ENCODE data around the gene MPL.
"Not testable (repeated sequence)": the region's sequence is repeated elsewhere in the genome, so short reads cannot be mapped to it uniquely, and the experiment has no call there.

The MPL gene

GRCh38 chr1:43392702-43393101 is 55.1 kb downstream of the MPL start:
- H3K4me1 ChIP-seq = peaks cover 0 to 27% (median 24%) of the 10 kb centered on the region in 4 donors
- H3K27ac ChIP-seq = no peak overlapping the region
- H3K27me3 ChIP-seq = no peaks in the 10 kb centered on the region
- intact Hi-C loops (cut with DNase I; ENCODE audit: low total_unique reads) = no loop called here
- peaks cover 0 to 21% (median 17%) of the 10 kb centered on the region in 3 donors for H3K36me3 ChIP-seq
- TF ChIP-seq CTCF (IDR thresholded peaks at IDR 0.05) = no peak
- DNase-seq = no peak
- no peaks in the 10 kb centered on the region for H3K9me3 ChIP-seq
- no peak overlapping the region for H3K4me3 ChIP-seq

GRCh38 chr1:43395523-43395922 is 57.9 kb downstream of the MPL start:
- DNase-seq = no peak
- no peaks in the 10 kb centered on the region for H3K27me3 ChIP-seq
- TF ChIP-seq CTCF (IDR thresholded peaks at IDR 0.05) = no peak
- H3K36me3 ChIP-seq = peaks cover 0 to 21% (median 17%) of the 10 kb centered on the region in 3 donors
- no peak overlapping the region for H3K27ac ChIP-seq
- no peak overlapping the region for H3K4me3 ChIP-seq
- no peaks in the 10 kb centered on the region for H3K9me3 ChIP-seq
- peaks cover 0 to 8% (median 7%) of the 10 kb centered on the region in 4 donors for H3K4me1 ChIP-seq
- intact Hi-C loops (cut with DNase I; ENCODE audit: low total_unique reads) = no loop called here

- Histone ChIP-seq H3K36me3 (peaks cover 0 to 21% (median 17%) of the 10 kb centered on the region in 3 donors), H3K4me1 (peaks cover 0 to 3% (median 1%) of the 10 kb centered on the region in 4 donors), H3K27ac (no peak overlapping the region), H3K27me3 (no peaks in the 10 kb centered on the region), H3K4me3 (no peak overlapping the region), H3K9me3 (no peaks in the 10 kb centered on the region)
- no peak for DNase-seq
- no peak for TF ChIP-seq CTCF (IDR thresholded peaks at IDR 0.05)
- intact Hi-C loops (cut with DNase I; ENCODE audit: low total_unique reads) = no loop called here
Observed at GRCh38 chr1:43396059-43396458, 58.4 kb downstream of the MPL start.

- Histone ChIP-seq H3K4me1 (no peaks in the 10 kb centered on the region), H3K27me3 (no peaks in the 10 kb centered on the region), H3K27ac (no peak overlapping the region), H3K4me3 (no peak overlapping the region), H3K9me3 (no peaks in the 10 kb centered on the region), H3K36me3 (peaks cover 4 to 27% (median 23%) of the 10 kb centered on the region in 3 donors)
- TF ChIP-seq CTCF (IDR thresholded peaks at IDR 0.05) = no peak
- intact Hi-C loops (cut with DNase I; ENCODE audit: low total_unique reads) = no loop called here
- no peak for DNase-seq
Observed at GRCh38 chr1:43398227-43398626, 60.6 kb downstream of the MPL start.

- peaks cover 24 to 43% (median 36%) of the 10 kb centered on the region in 3 donors for H3K36me3 ChIP-seq
- H3K9me3 ChIP-seq; intact Hi-C loops (cut with DNase I; ENCODE audit: low total_unique reads); H3K4me1 ChIP-seq; DNase-seq; H3K4me3 ChIP-seq; H3K27me3 ChIP-seq; H3K27ac ChIP-seq: not testable (repeated sequence)
Observed at GRCh38 chr1:43400441-43400840, 62.8 kb downstream of the MPL start.

- Histone ChIP-seq H3K9me3 (no peaks in the 10 kb centered on the region), H3K4me1 (no peaks in the 10 kb centered on the region), H3K4me3 (no peak overlapping the region), H3K27me3 (no peaks in the 10 kb centered on the region), H3K27ac (no peak overlapping the region), H3K36me3 (peaks cover 41 to 47% (median 44%) of the 10 kb centered on the region in 3 donors)
- no peak for DNase-seq
- TF ChIP-seq CTCF (IDR thresholded peaks at IDR 0.05) = no peak
- intact Hi-C loops (cut with DNase I; ENCODE audit: low total_unique reads) = no loop called here
Observed at GRCh38 chr1:43402089-43402865, 64.7 kb downstream of the MPL start.
